HG03442 (cell line): Measurements from ENCODE around the gene NEUROD4.

Experiments
- ATAC-seq: cut with Tn5 transposase; IDR thresholded peaks from one replicate; pipeline ENCODE4 v1.9.1; 2021; ENCODE audit warnings: mild to moderate bottlenecking, moderate library complexity; ENCODE audit not compliant: unreplicated experiment

The NEUROD4 gene

GRCh38 chr12:55058082-55058481 is 38.3 kb downstream of the NEUROD4 start:
- no peak for ATAC-seq

- ATAC-seq: no peak
These were observed 39.0 kb downstream of the NEUROD4 start for GRCh38 chr12:55058776-55059175.

- peak; percentile 100 for ATAC-seq
These were observed 40.7 kb downstream of the NEUROD4 start for GRCh38 chr12:55060470-55060869.

GRCh38 chr12:55061024-55061423 is 41.2 kb downstream of the NEUROD4 start:
- no peak for ATAC-seq

- no peak for ATAC-seq
These were observed 43.5 kb downstream of the NEUROD4 start for GRCh38 chr12:55063291-55063690.

GRCh38 chr12:55065535-55065934 is 45.8 kb downstream of the NEUROD4 start:
- no peak for ATAC-seq

GRCh38 chr12:55067701-55068100 is 47.9 kb downstream of the NEUROD4 start:
- ATAC-seq: no peak

- ATAC-seq: peak; percentile 65
These were observed 48.7 kb downstream of the NEUROD4 start for GRCh38 chr12:55068416-55069010.

- peak; percentile 52 for ATAC-seq
These were observed 52.3 kb downstream of the NEUROD4 start for GRCh38 chr12:55072083-55072482.

GRCh38 chr12:55073043-55074022 is 53.6 kb downstream of the NEUROD4 start:
- ATAC-seq: peak; percentile 51

- ATAC-seq: no peak
These were observed 55.0 kb downstream of the NEUROD4 start for GRCh38 chr12:55074806-55075205.
